ENCODE results near the gene COPG2. TPM values are rescaled to one million over a fixed set of nuclear protein-coding genes. Genes with fewer than 3 reads are reported as not detected.

The COPG2 gene
- total RNA-seq, 1 experiment from 2014 or later, result 77.7 TPM

- Histone ChIP-seq H2BK5ac (ENCODE audit: insufficient read length, low read length) (no peak overlapping the region), H3K9me3 (ENCODE audit: control insufficient read depth, low read depth, low read length) (no peaks in the 10 kb centered on the region), H3K56ac (ENCODE audit: insufficient read length, low read depth, low read length) (no peak overlapping the region), H3K4me2 (ENCODE audit: insufficient read depth, insufficient read length, low read length) (no peak overlapping the region), H2AFZ (ENCODE audit: low read length) (no peak overlapping the region), H2AK5ac (ENCODE audit: insufficient read length, low read length) (no peak overlapping the region), H3K23ac (ENCODE audit: insufficient read length, low read depth, low read length) (no peak overlapping the region), H3T11ph (ENCODE audit: low read length) (no peak overlapping the region), H2BK15ac (ENCODE audit: low read depth, low read length) (no peak overlapping the region), H3K4me1 (ENCODE audit: insufficient read depth, low read length) (no peaks in the 10 kb centered on the region), H4K91ac (ENCODE audit: insufficient read length, low read depth, low read length) (no peak overlapping the region), H3K18ac (ENCODE audit: insufficient read length, low read depth, low read length) (no peak overlapping the region), H3K27me3 (ENCODE audit: insufficient read depth, low read length) (no peaks in the 10 kb centered on the region), H3K14ac (ENCODE audit: insufficient read depth, low read length) (no peak overlapping the region), H3K79me1 (ENCODE audit: insufficient read depth, low read depth, low read length, poor library complexity, severe bottlenecking) (no peaks in the 10 kb centered on the region), H3K9ac (ENCODE audit: extremely low read depth, insufficient read length, low read length) (no peak overlapping the region), H3K4ac (ENCODE audit: low read depth, low read length) (no peak overlapping the region), H4K20me1 (ENCODE audit: control insufficient read depth, insufficient read depth, insufficient read length) (no peaks in the 10 kb centered on the region), H3K79me2 (ENCODE audit: insufficient read depth, low read length) (no peaks in the 10 kb centered on the region), H3K23me2 (ENCODE audit: insufficient read length, low read depth, low read length, poor library complexity, severe bottlenecking) (no peaks in the 10 kb centered on the region), H2BK120ac (ENCODE audit: low read depth, low read length, poor library complexity, severe bottlenecking) (no peak overlapping the region), H2BK20ac (ENCODE audit: low read depth, low read length, poor library complexity, severe bottlenecking) (no peak overlapping the region), H2BK12ac (ENCODE audit: insufficient read length, low read depth, low read length) (no peak overlapping the region), H4K8ac (replicated peaks; ENCODE audit: insufficient read length, low read depth, low read length) (no peak overlapping the region), H4K5ac (ENCODE audit: insufficient read length, low read depth, low read length) (no peak overlapping the region), H3K27ac (ENCODE audit: insufficient read length, low read depth, low read length) (no peak overlapping the region)
- DNase-seq, result no peak
- Mint-ChIP-seq H3K36me3 (ENCODE audit: insufficient read depth in 1 of 3, low read depth in 3 of 3) (no peaks in the 10 kb centered on the region), H3K27ac (no peak overlapping the region), H3K4me1 (no peaks in the 10 kb centered on the region), H3K4me3 (no peak overlapping the region), H3K27me3 (ENCODE audit: low read depth) (no peaks in the 10 kb centered on the region), H3K9me3 (peaks cover 7 to 9% of the 10 kb centered on the region in 2 experiments)
- WGBS (ENCODE audit: extremely low coverage, insufficient read length, low lambda C conversion rate), result no CpG with 5 or more reads among the region's 1 CpG
- TF ChIP-seq CTCF (conservative IDR thresholded peaks at IDR 0.05), result no peak
These were observed 35.3 kb upstream of the COPG2 start for GRCh38 chr7:130703851-130704250.
